IPS-NIHi11 (cell line): Measurements from ENCODE around the gene HK2.
"Not testable (repeated sequence)": the region's sequence is repeated elsewhere in the genome, so short reads cannot be mapped to it uniquely, and the experiment has no call there.

ENCODE experiments used
- DNase-seq: peaks from one replicate; pipeline ENCODE4 v3.0.0; 2012; ENCODE audit warnings: mixed read lengths, low spot score

The HK2 gene

DNA sequence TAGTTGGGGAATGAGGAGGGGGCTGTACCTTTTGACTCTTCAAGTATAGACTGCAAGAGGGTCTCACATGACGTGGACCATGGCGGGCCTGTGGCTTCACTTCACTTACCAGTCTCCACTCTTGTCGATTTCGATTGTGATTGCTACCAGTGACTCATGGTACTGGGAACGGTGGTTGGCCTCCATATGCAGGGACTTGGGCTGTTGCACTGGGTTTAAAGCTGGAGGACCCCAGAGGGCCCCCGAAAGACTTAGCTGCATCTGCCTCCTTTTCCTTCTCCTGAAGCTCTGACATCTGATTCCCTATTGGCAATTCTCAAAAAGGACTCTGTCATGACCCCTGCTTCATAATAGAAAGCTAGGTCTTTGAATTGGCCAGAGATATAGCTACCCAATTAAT lies 43.4 kb downstream of the HK2 start:
- DNase-seq: no peak

DNA sequence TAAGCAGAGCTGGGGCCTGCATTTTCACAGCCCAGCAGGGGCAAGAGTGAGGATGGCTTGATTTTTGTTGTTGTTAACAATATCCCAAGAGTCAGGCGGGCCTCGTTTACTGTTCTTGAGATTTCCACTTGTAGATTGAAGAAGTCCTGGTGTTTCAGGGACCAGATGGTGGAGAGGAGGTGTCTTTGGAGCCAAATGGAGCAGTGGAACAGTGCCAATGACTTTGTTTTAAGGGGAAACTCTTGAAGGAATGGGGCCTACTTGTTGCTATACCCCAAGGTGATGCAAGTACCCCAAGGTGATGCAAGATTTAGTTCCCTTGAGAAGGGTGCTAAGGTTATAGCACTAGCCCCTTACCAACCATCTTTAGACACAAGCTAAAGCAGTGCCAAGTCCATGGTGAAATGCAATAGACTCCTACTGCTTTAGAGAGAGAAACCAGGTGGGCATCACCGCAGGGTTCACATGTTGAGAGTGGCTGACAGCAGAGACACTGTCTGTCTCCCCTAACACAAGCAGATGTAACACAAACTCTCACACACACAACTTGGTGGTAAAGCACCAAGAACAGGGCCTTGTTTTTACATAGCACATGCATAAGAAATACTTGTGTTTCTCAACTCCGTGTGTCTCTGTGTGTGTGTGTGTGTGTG lies 44.0 kb downstream of the HK2 start:
- no peak for DNase-seq

DNA sequence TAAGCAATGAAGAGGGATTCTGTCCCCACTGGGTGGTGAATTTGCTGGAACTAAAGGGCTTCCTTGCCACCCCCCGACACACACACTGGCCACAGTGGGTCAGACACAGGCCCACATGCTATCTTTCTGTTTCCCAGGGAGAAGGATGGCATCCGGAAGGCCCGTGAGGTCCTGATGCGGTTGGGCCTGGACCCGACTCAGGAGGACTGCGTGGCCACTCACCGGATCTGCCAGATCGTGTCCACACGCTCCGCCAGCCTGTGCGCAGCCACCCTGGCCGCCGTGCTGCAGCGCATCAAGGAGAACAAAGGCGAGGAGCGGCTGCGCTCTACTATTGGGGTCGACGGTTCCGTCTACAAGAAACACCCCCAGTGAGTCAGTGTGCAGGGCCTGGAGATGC lies 44.6 kb downstream of the HK2 start:
- DNase-seq: no peak

DNA sequence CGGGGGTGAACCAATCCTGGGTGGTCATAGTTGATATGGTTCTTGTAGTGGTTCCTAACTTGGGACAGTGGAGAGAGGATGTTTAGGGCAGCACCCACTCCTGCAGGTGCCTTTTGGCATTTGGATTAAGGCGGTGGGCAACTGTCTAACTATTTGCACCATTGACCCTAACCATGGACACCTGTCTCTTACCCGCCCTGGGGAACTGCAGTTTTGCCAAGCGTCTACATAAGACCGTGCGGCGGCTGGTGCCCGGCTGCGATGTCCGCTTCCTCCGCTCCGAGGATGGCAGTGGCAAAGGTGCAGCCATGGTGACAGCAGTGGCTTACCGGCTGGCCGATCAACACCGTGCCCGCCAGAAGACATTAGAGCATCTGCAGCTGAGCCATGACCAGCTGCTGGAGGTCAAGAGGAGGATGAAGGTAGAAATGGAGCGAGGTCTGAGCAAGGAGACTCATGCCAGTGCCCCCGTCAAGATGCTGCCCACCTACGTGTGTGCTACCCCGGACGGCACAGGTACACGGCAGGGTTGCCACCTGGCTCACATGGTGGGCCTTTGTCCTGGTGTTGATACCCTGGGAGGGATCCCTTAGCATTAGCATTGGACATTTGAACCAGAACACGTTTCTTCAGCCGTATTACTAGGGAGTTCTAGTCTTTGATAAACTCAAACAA lies 46.3 kb downstream of the HK2 start:
- DNase-seq: no peak

DNA sequence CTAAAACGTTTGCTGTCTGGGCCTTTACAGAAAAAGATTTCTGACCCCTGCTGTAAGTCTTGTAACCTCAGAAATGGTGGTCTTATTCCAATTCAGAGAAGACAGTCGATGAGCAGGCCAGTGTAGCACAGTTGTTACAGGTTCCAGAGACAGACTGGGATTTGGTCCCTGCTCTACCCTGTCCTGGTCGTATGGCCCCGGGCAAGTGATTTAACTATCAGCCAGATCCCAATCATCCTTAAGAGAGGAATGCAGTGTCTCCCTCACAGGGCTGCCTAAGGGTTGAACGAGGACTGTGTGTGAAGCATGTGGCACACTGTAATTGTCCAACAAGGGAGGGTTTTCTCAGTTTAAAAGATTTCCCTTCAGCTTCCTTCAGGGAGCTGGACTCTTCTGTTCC lies 47.2 kb downstream of the HK2 start:
- no peak for DNase-seq

DNA sequence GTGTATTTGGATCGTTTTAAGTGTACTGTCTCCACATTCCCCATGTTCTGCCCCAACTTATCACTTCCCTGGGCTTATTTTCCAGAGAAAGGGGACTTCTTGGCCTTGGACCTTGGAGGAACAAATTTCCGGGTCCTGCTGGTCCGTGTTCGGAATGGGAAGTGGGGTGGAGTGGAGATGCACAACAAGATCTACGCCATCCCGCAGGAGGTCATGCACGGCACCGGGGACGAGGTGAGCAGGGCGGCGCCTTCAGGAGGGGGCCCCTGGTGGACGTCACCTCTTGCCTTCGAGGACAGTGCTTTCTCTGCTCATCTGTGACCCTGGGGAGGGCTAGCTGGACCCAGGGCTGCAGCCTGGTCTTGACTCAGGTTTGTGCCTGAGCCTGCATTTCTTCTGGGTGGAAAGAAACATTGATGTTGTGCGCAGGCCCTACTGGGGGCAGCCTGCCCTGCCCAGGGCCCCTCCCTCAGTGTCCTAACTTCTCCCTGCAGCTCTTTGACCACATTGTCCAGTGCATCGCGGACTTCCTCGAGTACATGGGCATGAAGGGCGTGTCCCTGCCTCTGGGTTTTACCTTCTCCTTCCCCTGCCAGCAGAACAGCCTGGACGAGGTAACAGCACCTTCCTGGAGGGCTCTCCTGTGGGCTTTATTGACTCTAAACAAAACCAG lies 47.8 kb downstream of the HK2 start:
- DNase-seq: no peak

DNA sequence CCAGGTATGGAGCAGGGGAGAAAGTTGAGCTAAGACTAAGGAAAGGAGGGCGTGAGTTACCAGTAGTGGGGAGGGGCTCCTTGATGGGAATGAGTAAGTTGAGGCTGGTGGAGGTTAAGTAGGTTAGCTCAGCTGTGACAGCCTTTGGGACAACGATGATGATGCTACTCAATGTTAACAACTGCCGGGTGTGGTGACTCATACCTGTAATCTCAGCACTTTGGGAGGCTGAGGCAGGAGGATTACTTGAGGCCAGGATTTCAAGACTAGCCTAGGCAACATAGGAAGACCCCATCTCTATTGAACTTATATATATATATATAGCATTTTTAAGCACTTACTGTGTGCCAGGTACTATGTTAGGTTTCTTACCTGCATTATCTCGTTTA lies 48.4 kb downstream of the HK2 start:
- no peak for DNase-seq

DNA sequence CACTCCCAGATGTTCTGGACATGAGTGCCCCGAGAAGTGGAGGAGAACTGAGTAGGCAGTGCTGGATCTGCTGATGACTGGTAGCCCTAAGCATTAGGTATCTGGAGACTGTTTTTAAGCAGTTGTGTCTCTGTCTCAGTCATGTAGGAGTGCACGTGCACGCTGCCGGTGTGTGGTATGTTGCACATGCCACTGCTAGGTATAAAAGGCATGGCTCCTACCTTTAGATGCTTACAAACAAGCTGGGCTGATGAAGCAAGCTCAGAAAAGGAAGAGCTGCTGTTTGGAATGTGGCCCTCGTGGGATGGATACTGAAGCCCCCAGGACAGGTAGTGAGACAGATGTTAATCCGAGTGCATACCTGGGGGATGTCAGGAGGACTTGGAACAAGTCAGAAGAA lies 49.1 kb downstream of the HK2 start:
- no peak for DNase-seq

DNA sequence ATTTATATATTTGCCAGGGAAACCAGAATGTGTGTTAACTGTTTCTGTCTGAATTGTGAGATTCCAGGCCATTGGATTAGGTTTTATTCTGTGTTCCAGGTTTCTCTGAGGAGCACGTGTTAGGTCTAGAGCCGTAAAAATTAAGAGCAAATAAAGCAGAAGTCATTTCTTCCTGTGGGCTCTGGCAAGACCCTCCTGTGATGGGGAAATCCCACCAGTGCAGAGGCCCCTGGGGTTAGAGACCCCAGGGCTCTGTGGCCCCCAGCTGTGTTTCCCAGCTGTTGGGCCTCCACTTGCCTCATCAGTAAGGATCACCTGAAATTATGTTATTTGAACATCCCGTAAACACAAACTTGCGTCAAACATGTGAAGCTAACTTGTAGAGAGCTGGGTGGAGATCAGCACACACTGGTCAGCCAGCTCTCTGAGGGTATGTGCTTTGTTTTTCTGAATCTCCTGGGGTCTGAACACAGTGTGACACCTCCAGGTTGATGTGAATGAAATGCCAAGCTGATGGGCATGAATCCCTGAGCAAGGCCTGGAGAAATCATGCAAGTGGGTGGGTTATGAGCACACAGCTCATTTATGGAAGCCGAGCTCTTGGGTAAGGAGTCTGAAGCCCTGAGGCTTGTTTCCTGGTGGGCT lies 50.3 kb downstream of the HK2 start:
- no peak for DNase-seq

DNA sequence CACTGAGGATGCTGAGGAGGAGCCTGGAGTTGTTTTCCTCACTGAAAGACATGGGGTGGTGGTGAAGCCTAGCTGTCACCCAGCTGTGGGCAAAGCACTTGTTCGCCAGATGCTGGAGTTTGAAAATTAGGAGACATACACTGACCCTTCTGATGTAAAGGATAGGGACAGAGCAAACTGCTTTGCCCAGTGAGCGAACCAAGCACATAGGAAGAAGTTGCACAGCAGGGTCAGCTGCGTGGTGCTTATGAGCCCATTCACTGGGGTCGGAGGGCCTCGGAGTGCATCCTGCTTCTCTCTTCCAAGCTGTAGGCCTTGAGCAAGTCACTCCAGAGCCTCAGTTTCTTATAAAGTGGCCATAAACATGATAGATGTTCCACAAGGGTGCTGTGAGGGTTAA lies 50.9 kb downstream of the HK2 start:
- DNase-seq: no peak

DNA sequence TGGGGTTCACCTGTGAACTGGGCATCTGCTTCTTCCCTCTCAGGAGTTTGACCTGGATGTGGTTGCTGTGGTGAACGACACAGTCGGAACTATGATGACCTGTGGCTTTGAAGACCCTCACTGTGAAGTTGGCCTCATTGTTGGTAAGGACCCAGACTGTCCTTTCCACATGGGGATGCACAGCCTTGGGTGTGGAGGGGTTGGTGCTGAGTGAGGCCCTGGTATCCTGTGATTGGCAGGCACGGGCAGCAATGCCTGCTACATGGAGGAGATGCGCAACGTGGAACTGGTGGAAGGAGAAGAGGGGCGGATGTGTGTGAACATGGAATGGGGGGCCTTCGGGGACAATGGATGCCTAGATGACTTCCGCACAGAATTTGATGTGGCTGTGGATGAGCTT lies 52.3 kb downstream of the HK2 start:
- DNase-seq: no peak

DNA sequence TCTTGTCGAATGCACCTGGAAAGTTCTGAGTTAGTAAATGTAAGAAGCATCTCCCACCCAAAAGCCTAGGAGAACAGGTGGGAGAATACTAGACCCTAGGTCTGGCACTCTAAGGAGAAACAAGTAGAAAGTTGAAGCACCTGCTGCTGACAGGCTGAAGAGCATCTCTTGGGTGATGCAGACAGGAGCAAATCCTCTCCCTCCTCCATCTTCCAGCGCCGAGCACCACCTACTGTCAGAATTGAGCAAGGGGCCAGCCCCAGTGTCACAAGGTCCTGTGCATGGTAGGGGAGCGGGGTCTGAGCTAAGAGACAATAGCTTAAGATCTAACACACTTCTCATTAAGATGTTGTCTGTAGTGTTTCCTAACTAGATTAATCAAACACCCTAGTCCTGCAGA lies 52.9 kb downstream of the HK2 start:
- no peak for DNase-seq

DNA sequence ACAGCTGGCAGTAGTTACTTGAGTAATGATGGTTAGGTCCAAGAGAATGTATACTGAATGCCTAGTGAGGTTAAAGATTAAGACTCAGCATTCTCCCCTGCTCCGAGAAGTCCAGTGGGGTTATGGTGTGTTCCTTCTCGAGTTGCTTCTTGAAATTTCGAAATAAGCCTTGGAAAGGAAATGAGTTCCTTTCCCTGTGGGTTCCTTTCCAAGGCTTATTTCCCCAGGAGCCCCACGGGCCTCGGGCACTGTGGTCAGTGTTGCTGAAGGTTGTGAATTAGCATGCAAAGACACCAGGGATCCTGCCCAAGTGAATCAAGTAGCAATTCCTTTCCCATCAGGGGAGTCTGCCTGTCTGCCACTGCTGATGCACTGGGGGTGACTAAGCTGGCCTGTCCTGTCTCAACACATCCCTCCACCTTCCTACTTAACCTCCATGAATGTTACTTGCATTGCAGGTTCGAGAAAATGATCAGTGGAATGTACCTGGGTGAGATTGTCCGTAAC lies 53.6 kb downstream of the HK2 start:
- no peak for DNase-seq

DNA sequence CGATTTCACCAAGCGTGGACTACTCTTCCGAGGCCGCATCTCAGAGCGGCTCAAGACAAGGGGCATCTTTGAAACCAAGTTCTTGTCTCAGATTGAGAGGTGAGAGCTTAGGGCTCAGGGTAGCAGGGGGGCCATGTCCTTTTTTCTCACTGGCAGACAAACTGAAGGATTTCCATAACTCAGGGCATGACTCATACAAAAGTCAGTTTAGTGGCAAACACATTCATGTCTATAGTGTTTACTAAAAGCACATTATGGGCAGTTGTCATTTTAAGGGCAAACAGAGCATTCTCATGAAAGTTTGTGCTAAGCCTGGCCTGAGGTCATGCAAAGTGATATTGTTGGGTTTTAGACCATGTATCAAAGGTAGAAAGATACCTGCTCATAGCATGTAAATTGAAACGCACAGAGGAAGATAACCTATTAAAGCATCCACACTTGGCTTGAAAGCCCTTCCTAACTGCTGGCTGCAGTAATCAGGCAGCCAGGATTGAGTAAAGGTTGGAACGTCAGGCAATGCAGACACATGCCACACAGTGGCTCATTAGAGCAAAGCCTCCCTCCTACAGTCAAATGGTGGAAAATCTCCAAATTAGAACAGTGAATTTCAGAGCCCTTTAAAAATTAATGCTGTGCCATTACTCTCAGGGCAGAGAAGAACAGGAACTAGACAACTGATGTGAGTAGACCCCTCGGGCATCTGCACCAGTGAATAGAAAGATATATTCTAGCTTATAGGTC lies 54.2 kb downstream of the HK2 start:
- no peak for DNase-seq

DNA sequence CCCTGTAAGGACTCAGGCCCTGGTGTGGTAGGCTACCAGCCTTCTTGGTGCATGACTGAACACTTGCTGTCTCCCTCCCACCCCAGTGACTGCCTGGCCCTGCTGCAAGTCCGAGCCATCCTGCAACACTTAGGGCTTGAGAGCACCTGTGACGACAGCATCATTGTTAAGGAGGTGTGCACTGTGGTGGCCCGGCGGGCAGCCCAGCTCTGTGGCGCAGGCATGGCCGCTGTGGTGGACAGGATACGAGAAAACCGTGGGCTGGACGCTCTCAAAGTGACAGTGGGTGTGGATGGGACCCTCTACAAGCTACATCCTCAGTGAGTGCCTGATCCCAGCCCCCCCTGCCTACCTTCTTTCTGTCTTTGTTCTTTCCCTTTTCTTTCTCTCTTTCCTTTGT lies 55.2 kb downstream of the HK2 start:
- DNase-seq: no peak

DNA sequence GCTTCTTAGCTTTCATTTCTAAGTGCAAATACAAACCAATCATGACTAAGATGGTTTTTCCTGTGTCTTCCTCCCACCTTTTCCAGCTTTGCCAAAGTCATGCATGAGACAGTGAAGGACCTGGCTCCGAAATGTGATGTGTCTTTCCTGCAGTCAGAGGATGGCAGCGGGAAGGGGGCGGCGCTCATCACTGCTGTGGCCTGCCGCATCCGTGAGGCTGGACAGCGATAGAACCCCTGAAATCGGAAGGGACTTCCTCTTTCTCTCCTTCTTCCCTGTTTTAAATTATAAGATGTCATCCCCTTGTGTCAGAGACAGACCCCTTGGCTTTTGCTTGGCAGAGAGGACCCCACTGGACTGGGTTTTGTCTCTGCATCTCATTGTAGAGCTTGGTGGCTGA lies 56.8 kb downstream of the HK2 start:
- no peak for DNase-seq

DNA sequence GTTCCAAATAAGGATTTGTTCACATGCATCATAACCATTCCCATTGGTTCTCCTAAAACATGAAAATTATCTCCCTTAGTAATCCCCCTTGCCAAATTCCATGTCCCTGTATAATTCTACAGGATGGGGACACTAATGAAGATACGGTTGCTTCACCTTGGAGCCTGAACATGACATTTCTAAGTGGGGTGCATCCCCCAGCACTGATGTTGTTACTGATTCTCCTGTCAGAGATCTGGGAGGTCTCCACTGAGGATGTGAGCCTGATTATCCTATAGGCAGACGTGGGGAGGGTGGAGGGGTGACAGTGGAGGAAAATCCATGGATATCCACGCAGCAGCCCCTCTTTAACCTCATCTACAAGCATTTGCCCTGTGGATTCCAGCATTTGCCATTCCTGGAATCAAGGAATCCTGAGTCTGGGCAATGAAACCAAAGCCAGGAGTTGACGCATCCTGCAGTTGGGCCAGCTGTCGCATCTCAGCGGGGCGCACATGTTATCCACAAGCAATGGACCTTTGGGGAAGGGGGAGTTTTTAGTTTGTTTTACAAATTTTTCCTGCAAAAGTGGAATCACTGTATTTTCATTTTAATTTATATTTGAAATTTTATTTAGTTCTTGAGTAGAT lies 57.3 kb downstream of the HK2 start:
- DNase-seq: no peak

DNA sequence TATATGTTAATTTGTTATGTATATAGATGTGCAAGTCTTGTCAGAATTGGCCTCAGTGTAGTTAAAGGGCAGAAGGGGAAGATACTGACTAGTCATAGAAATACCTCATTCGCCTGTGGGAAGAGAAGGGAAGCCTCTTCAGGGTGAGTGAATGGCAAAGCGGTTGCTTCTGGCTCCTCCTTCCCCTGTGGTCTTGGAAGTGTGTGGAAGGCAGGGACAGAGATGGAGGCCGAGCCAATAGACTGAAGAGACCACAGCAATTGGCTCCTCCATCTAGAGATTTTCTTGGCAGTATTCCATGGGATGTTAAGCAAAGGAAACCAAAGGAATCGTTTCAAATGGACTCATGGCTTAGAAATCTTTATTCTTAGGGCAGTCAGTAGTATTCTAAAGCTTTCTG lies 57.9 kb downstream of the HK2 start:
- DNase-seq: not testable (repeated sequence)

DNA sequence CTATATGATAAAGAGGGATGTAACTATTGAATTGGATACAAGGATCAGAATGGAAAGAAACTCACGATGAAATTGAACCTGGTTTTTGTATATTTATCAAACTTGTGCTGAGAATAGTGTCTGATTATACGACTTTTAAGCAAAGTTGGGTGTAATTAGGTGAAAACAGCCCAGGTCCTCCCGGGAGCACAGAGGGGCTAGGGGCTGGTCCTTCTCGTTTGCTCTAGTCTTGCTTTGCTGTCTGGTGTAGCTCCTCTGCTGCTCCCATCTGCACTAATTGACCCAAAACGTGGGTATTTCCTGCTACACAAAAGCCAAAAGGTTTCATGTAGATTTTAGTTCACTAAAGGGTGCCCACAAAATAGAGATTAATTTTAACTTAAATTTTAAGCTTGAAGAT lies 58.7 kb downstream of the HK2 start:
- DNase-seq: no peak

DNA sequence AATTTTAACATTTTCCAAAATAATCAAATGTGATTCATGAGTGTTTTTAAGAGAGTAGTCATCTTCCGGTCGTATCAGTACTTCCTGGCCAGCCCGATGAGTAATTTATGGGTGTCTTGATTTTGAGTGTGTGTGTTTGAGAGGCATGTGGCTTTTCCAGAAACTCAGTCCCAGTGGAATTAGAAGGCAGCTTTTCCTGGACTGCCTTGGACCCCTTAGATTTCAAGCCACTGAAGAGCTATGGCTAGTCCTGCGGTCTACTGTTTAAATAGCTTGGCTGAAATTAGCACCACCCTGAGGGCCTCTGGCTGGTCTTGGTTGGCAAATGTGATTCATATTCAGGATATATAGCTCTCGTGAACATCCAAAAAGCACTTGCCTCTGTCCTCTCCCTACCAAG lies 59.4 kb downstream of the HK2 start:
- no peak for DNase-seq

DNA sequence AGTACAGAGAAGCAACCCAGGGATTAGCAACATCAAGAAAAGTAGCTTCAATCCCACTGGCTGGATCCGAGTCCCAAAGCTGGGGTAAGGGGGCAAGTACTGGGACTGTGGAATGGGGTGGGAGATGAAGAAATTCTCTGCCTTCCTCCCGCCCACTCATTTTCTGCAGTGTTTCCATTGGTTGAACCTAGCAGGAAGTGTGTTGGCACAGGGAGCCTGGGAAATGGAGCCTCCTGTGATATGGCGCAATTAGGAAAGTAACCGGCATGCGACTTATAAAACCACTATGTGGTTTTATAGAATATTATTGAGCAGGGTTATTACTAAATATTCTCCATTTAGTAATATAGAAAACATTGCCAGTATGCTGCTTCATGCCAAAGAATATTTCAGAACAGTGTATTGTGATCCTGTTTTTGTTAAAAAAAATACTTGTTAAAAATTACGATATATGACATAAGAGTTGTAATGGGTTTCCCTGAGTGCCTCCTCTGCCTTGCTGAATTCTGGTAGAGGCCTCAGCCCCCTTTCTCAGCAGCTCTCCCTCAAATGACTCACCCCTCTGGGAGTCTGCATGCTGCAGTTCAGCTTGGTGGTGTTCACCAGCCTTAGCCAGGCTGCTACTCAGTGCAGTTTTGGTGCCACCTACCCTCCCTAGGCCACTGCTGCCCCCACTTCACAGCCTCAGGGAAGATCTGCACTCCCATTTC lies 60.5 kb downstream of the HK2 start:
- no peak for DNase-seq
